KMS-11 (cell line): ENCODE results near the gene XPC.

ENCODE experiments used
- H2AFZ ChIP-seq: fragments of 200-600 bp; sonication (generic); 2 replicates; pipeline ENCODE4 v1.6.1; 2016; ENCODE audit warnings: antibody characterized with exemption, mixed run types, low read depth
- H3K27ac ChIP-seq: fragments of 200-600 bp; sonication (generic); 2 replicates; pipeline ENCODE4 v1.6.1; 2016; ENCODE audit warnings: mild to moderate bottlenecking, mixed run types
- H3K27me3 ChIP-seq: fragments of 200-600 bp; sonication (generic); 2 replicates; pipeline ENCODE4 v1.6.1; 2017; ENCODE audit warnings: mild to moderate bottlenecking, low read depth, mixed run types, moderate library complexity; ENCODE audit not compliant: insufficient read depth
- H3K36me3 ChIP-seq: fragments of 200-600 bp; sonication (generic); 2 replicates; pipeline ENCODE4 v1.6.1; 2017; ENCODE audit warnings: mild to moderate bottlenecking, mixed run types; ENCODE audit not compliant: insufficient read depth
- H3K4me1 ChIP-seq: fragments of 200-600 bp; sonication (generic); 2 replicates; pipeline ENCODE4 v1.6.1; 2016; ENCODE audit warnings: mild to moderate bottlenecking, low read depth, mixed run types; ENCODE audit not compliant: poor library complexity, severe bottlenecking
- H3K4me2 ChIP-seq: fragments of 200-600 bp; sonication (generic); 2 replicates; pipeline ENCODE4 v1.7.0; 2016; ENCODE audit warnings: mild to moderate bottlenecking, mixed run types
- H3K4me3 ChIP-seq: fragments of 200-600 bp; sonication (generic); IDR thresholded peaks from 2 replicates; pipeline ENCODE4 v1.6.1; 2017; ENCODE audit warnings: low read depth, low read length, mixed read lengths; ENCODE audit not compliant: insufficient read depth
- H3K79me2 ChIP-seq: fragments of 200-600 bp; sonication (generic); 2 replicates; pipeline ENCODE4 v1.6.1; 2016; ENCODE audit warnings: low read depth, mixed run types; ENCODE audit not compliant: insufficient read depth
- H3K9ac ChIP-seq: fragments of 200-600 bp; sonication (generic); 2 replicates; pipeline ENCODE4 v1.6.1; 2016; ENCODE audit warnings: mild to moderate bottlenecking, mixed run types
- H4K20me1 ChIP-seq: fragments of 200-600 bp; sonication (generic); 2 replicates; pipeline ENCODE4 v1.6.1; 2016; ENCODE audit warnings: mild to moderate bottlenecking, mixed run types; ENCODE audit not compliant: insufficient read depth
- CTCF ChIP-seq: fragments of 200-600 bp; sonication (generic); conservative IDR thresholded peaks from 2 replicates; pipeline ENCODE4 v1.6.1; 2017; ENCODE audit warnings: low read depth, mild to moderate bottlenecking, antibody characterized with exemption, low read length, moderate library complexity, mixed read lengths

The XPC gene

GRCh38 chr3:14169871-14170270, 8.5 kb downstream of the XPC start:
- H3K4me2 ChIP-seq = no peak overlapping the region
- peaks cover 30% of the 10 kb centered on the region for H3K4me1 ChIP-seq
- no peaks in the 10 kb centered on the region for H3K36me3 ChIP-seq
- H2AFZ ChIP-seq = no peak overlapping the region
- no peaks in the 10 kb centered on the region for H4K20me1 ChIP-seq
- H3K79me2 ChIP-seq = peaks cover 9% of the 10 kb centered on the region; the same call in 1 of the 2 replicates
- H3K27ac ChIP-seq = no peak overlapping the region
- H3K9ac ChIP-seq = no peak overlapping the region
- no peaks in the 10 kb centered on the region for H3K27me3 ChIP-seq
- TF ChIP-seq CTCF = no peak
- no peak overlapping the region for H3K4me3 ChIP-seq

DNA sequence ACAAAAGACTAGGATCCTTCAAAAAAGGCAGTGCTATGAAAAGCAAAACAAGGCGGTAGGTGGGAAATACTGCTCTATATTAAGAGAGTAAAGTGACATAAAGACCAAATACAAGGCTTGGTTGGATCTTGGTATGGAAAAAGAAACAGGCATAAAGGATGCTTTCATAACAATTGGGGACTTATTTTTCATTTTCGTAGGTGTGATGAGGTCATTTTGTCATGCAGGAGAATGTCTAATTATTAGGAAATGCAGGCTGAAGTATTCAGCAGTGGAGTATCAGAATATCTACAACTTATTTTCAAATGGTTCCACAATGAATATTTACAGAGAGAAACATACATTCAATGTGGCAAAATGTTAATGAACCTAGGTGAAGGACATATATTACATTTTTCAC, 9.0 kb downstream of the XPC start:
- Histone ChIP-seq H3K4me1 (peaks cover 25% of the 10 kb centered on the region), H3K4me2 (no peak overlapping the region), H4K20me1 (no peaks in the 10 kb centered on the region), H3K4me3 (no peak overlapping the region), H3K9ac (no peak overlapping the region), H3K27me3 (no peaks in the 10 kb centered on the region), H3K79me2 (peaks cover 5% of the 10 kb centered on the region; the same call in 1 of the 2 replicates), H3K27ac (no peak overlapping the region), H3K36me3 (no peaks in the 10 kb centered on the region), H2AFZ (no peak overlapping the region)
- TF ChIP-seq CTCF = no peak

DNA sequence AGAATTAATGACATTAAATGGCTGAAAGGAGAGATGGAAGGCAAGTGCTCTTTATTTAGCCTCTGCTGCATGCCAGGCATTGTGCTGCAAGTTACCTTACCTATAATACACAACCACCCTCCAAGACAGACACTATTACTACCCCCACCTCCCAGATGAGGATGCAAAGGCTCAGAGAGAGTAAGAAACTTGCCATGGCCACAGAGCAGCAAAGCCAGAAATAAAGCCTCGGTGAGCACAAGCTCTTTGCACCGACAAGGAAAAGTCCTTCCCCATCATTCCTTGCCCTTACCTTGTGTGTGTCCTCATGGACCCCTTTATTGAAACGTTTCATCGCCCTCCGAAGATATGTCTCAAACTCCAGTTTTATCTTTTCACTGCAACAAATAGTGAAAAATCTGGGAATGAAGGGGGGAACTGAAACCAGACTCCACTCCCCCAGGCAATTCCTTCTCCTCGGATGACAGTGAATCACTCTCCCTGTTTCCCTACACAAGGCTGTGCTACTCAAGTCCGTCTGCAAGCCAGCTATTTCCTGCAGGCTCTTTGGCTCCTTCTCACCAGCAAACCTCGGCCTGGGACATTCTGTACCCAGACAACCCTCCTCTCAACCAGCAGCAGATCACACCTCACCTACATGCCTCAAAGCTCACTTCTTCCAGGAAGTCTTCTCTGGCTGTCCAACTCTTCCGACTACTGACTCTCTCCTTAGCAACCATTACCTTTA, 11.4 kb downstream of the XPC start:
- TF ChIP-seq CTCF = no peak
- no peaks in the 10 kb centered on the region for H3K36me3 ChIP-seq
- H3K4me3 ChIP-seq = no peak overlapping the region
- no peak overlapping the region for H3K9ac ChIP-seq
- no peaks in the 10 kb centered on the region for H3K27me3 ChIP-seq
- no peak overlapping the region for H2AFZ ChIP-seq
- H3K27ac ChIP-seq = no peak overlapping the region
- no peak overlapping the region for H3K4me2 ChIP-seq
- peaks cover 18% of the 10 kb centered on the region for H3K4me1 ChIP-seq
- no peaks in the 10 kb centered on the region for H3K79me2 ChIP-seq
- no peaks in the 10 kb centered on the region for H4K20me1 ChIP-seq

GRCh38 chr3:14162178-14162577, 16.2 kb downstream of the XPC start:
- no peak overlapping the region for H2AFZ ChIP-seq
- no peaks in the 10 kb centered on the region for H4K20me1 ChIP-seq
- no peak overlapping the region for H3K27ac ChIP-seq
- H3K9ac ChIP-seq = no peak overlapping the region
- no peaks in the 10 kb centered on the region for H3K4me1 ChIP-seq
- no peaks in the 10 kb centered on the region for H3K36me3 ChIP-seq
- no peak for TF ChIP-seq CTCF
- no peak overlapping the region for H3K4me3 ChIP-seq
- no peaks in the 10 kb centered on the region for H3K79me2 ChIP-seq
- no peaks in the 10 kb centered on the region for H3K27me3 ChIP-seq
- H3K4me2 ChIP-seq = no peak overlapping the region
